HG03521 (cell line): ENCODE results near the gene OR4M1.
"Not testable (repeated sequence)": the region's sequence is repeated elsewhere in the genome, so short reads cannot be mapped to it uniquely, and the experiment has no call there.

Experiments
- ATAC-seq: cut with Tn5 transposase; IDR thresholded peaks from one replicate; pipeline ENCODE4 v1.9.1; 2021; ENCODE audit warnings: mild to moderate bottlenecking, moderate library complexity; ENCODE audit not compliant: unreplicated experiment

The OR4M1 gene

GRCh38 chr14:19773204-19773603 is at the start of gene OR4M1:
Gene OR4M1 (plus strand): TSS chr14:19773504. CDS start chr14:19780323, 6,819 bp downstream.
- not testable (repeated sequence) for ATAC-seq

- no peak for ATAC-seq
Measured at GRCh38 chr14:19729359-19729758, 43.9 kb upstream of the OR4M1 start.

- ATAC-seq, result no peak
Measured at GRCh38 chr14:19729763-19730162, 43.5 kb upstream of the OR4M1 start.

- ATAC-seq, result not testable (repeated sequence)
Measured at GRCh38 chr14:19733893-19734292, 39.4 kb upstream of the OR4M1 start.

GRCh38 chr14:19743256-19743655 is 30.0 kb upstream of the OR4M1 start, which contains the start of gene OR4Q3:
Gene OR4Q3 (plus strand): TSS chr14:19743571.
- ATAC-seq, result no peak

GRCh38 chr14:19752316-19752715 is 21.0 kb upstream of the OR4M1 start:
- not testable (repeated sequence) for ATAC-seq

GRCh38 chr14:19754172-19754571 is 19.1 kb upstream of the OR4M1 start:
- no peak for ATAC-seq

- not testable (repeated sequence) for ATAC-seq
Measured at GRCh38 chr14:19771491-19771890, 1.8 kb upstream of the OR4M1 start.

- ATAC-seq, result no peak
Measured at GRCh38 chr14:19771895-19772430, 1.3 kb upstream of the OR4M1 start.

GRCh38 chr14:19772454-19772853 is 850 bp upstream of the OR4M1 start:
- not testable (repeated sequence) for ATAC-seq

GRCh38 chr14:19775587-19775986 is 2.3 kb downstream of the OR4M1 start:
- ATAC-seq, result no peak

GRCh38 chr14:19785848-19786247 is 12.5 kb downstream of the OR4M1 start:
- not testable (repeated sequence) for ATAC-seq

GRCh38 chr14:19787318-19787717 is 14.0 kb downstream of the OR4M1 start:
- ATAC-seq, result not testable (repeated sequence)

- ATAC-seq, result not testable (repeated sequence)
Measured at GRCh38 chr14:19788150-19788549, 14.8 kb downstream of the OR4M1 start.

GRCh38 chr14:19796520-19797108 is 23.3 kb downstream of the OR4M1 start:
- not testable (repeated sequence) for ATAC-seq

GRCh38 chr14:19799880-19800279 is 26.6 kb downstream of the OR4M1 start:
- ATAC-seq, result no peak

- no peak for ATAC-seq
Measured at GRCh38 chr14:19800282-19801117, 27.2 kb downstream of the OR4M1 start.

- no peak for ATAC-seq
Measured at GRCh38 chr14:19801118-19801464, 27.8 kb downstream of the OR4M1 start.

GRCh38 chr14:19803470-19803869 is 30.2 kb downstream of the OR4M1 start, which contains the start of gene OR4N2:
Gene OR4N2 (plus strand): TSS chr14:19803770. CDS start chr14:19827449, 23,679 bp downstream.
- not testable (repeated sequence) for ATAC-seq

GRCh38 chr14:19813171-19813920 is 40.0 kb downstream of the OR4M1 start:
- not testable (repeated sequence) for ATAC-seq

- ATAC-seq, result not testable (repeated sequence)
Measured at GRCh38 chr14:19819879-19820278, 46.6 kb downstream of the OR4M1 start.
